HEK293 (cell line): ENCODE measurements around the gene FAM47A.

Experiments
- CTCF ChIA-PET: fragments of 350-600 bp; formaldehyde crosslinking; extraction: SDS; loops from one replicate; lab custom pipeline; 2021; ENCODE audit warnings: antibody characterized with exemption; lab: Yijun Ruan, JAX
- POLR2A ChIA-PET: fragments of 300-600 bp; formaldehyde crosslinking; extraction: SDS; loops from one replicate; lab custom pipeline; 2020; ENCODE audit warnings: antibody characterized with exemption, inconsistent platforms; lab: Yijun Ruan, JAX
- H3K27ac ChIP-seq: fragments of 200-500 bp; sonication (Bioruptor generic); 2 replicates; pipeline ENCODE4 v1.5.1; 2014; ENCODE audit warnings: low read depth, low read length, control low read depth, inconsistent platforms; ENCODE audit errors: extremely low read depth
- H3K36me3 ChIP-seq, 2 experiments: fragments of 200-500 bp in 1 of 2; sonication (Bioruptor generic) in 1 of 2; 1 replicate in 1 of 2; 2 replicates in 1 of 2; pipeline ENCODE4 v1.5.1; 2014 to 2017; ENCODE audit warnings: inconsistent platforms in 2 of 2, low read length in 2 of 2; ENCODE audit not compliant: control insufficient read depth in 2 of 2, insufficient read depth in 1 of 2
- H3K4me1 ChIP-seq: fragments of 200-500 bp; sonication (Bioruptor generic); 2 replicates; pipeline ENCODE4 v1.5.1; 2014; ENCODE audit warnings: mild to moderate bottlenecking, low read length, inconsistent platforms; ENCODE audit not compliant: control insufficient read depth, insufficient read depth
- H3K4me3 ChIP-seq: 2 replicates; pipeline ENCODE4 v1.5.1; 2011; ENCODE audit warnings: low read depth, mild to moderate bottlenecking, control low read depth, low read length, moderate library complexity
- H3K9me3 ChIP-seq: fragments of 200-500 bp; sonication (Bioruptor generic); 2 replicates; pipeline ENCODE4 v1.5.1; 2014; ENCODE audit warnings: low read depth, low read length, inconsistent platforms; ENCODE audit not compliant: control insufficient read depth, insufficient read depth
- BCL6B ChIP-seq: fragments of 450-650 bp; formaldehyde crosslinking; IDR thresholded peaks from 2 replicates; pipeline ENCODE4 v1.5.1; 2017; ENCODE audit warnings: missing biosample characterization, missing genetic modification characterization
- HOXC10 ChIP-seq: sonication (generic); formaldehyde crosslinking; IDR thresholded peaks from 2 replicates; pipeline ENCODE4 v1.8.1; 2023; ENCODE audit warnings: mild to moderate bottlenecking, missing genetic modification reagents
- KLF10 ChIP-seq: fragments of 450-650 bp; IDR thresholded peaks from 2 replicates; pipeline ENCODE4 v1.5.1; 2018; ENCODE audit warnings: missing biosample characterization, mild to moderate bottlenecking, missing genetic modification characterization
- KLF16 ChIP-seq: fragments of 450-650 bp; formaldehyde crosslinking; IDR thresholded peaks from 2 replicates; pipeline ENCODE4 v1.5.1; 2017; ENCODE audit warnings: missing biosample characterization, missing genetic modification characterization
- MYNN ChIP-seq: fragments of 450-650 bp; formaldehyde crosslinking; IDR thresholded peaks from 2 replicates; pipeline ENCODE4 v1.5.1; 2016; ENCODE audit warnings: missing biosample characterization, missing genetic modification characterization, borderline replicate concordance
- PATZ1 ChIP-seq: fragments of 450-650 bp; formaldehyde crosslinking; IDR thresholded peaks from 2 replicates; pipeline ENCODE4 v1.5.1; 2016; ENCODE audit warnings: missing biosample characterization, missing genetic modification characterization
- PRDM6 ChIP-seq: fragments of 450-650 bp; formaldehyde crosslinking; IDR thresholded peaks from 2 replicates; pipeline ENCODE4 v1.5.1; 2017; ENCODE audit warnings: missing biosample characterization, missing genetic modification characterization
- RBAK ChIP-seq: fragments of 450-650 bp; formaldehyde crosslinking; IDR thresholded peaks from 2 replicates; pipeline ENCODE4 v1.5.1; 2016; ENCODE audit warnings: missing biosample characterization, missing genetic modification characterization
- SP2 ChIP-seq: fragments of 450-650 bp; formaldehyde crosslinking; IDR thresholded peaks from 2 replicates; pipeline ENCODE4 v1.5.1; 2016; ENCODE audit warnings: missing biosample characterization, missing genetic modification characterization
- TCF7L2 ChIP-seq: IDR thresholded peaks from 2 replicates; pipeline ENCODE4 v1.6.1; 2011; ENCODE audit warnings: low read depth, mild to moderate bottlenecking, inconsistent platforms, low read length, moderate library complexity, borderline replicate concordance
- TRIM28 ChIP-seq: IDR thresholded peaks from 2 replicates; pipeline ENCODE4 v1.6.1; 2011; ENCODE audit warnings: low read length, control low read depth, borderline replicate concordance
- YY1 ChIP-seq: fragments of 450-650 bp; formaldehyde crosslinking; IDR thresholded peaks from 2 replicates; pipeline ENCODE4 v1.5.1; 2018; ENCODE audit warnings: missing biosample characterization, missing genetic modification characterization
- ZBTB44 ChIP-seq: fragments of 450-650 bp; IDR thresholded peaks from 2 replicates; pipeline ENCODE4 v1.5.1; 2018; ENCODE audit warnings: missing biosample characterization, mild to moderate bottlenecking, missing genetic modification characterization
- ZEB2 ChIP-seq: fragments of 450-650 bp; formaldehyde crosslinking; IDR thresholded peaks from 2 replicates; pipeline ENCODE4 v1.5.1; 2016; ENCODE audit warnings: missing biosample characterization, missing genetic modification characterization
- ZFHX2 ChIP-seq: fragments of 450-650 bp; formaldehyde crosslinking; conservative IDR thresholded peaks from 2 replicates; pipeline ENCODE4 v1.5.1; 2016; ENCODE audit warnings: missing biosample characterization, missing genetic modification characterization
- ZNF274 ChIP-seq, 2 experiments: fragments of 200-500 bp in 1 of 2; fragments of 450-650 bp in 1 of 2; sonication (Bioruptor generic) in 1 of 2; formaldehyde crosslinking in 1 of 2; IDR thresholded peaks; 2 replicates each; pipeline versions ENCODE4 v1.5.1 to v1.6.1; 2014 to 2016; ENCODE audit warnings: borderline replicate concordance in 1 of 2, inconsistent platforms in 1 of 2, low read length in 1 of 2, missing biosample characterization in 1 of 2, missing genetic modification characterization in 1 of 2
- ZNF501 ChIP-seq: fragments of 450-650 bp; formaldehyde crosslinking; IDR thresholded peaks from 2 replicates; pipeline ENCODE4 v1.5.1; 2016; ENCODE audit warnings: missing biosample characterization, missing genetic modification characterization
- ZNF514 ChIP-seq: fragments of 450-650 bp; formaldehyde crosslinking; IDR thresholded peaks from 2 replicates; pipeline ENCODE4 v1.5.1; 2016; ENCODE audit warnings: missing biosample characterization, missing genetic modification characterization
- ZNF560 ChIP-seq: fragments of 450-650 bp; formaldehyde crosslinking; IDR thresholded peaks from 2 replicates; pipeline ENCODE4 v1.5.1; 2017; ENCODE audit warnings: missing biosample characterization, missing genetic modification characterization, borderline replicate concordance
- ZNF658 ChIP-seq: fragments of 450-650 bp; formaldehyde crosslinking; IDR thresholded peaks from 2 replicates; pipeline ENCODE4; 2016; ENCODE audit warnings: missing biosample characterization, missing genetic modification characterization
- ZNF792 ChIP-seq: fragments of 450-650 bp; formaldehyde crosslinking; IDR thresholded peaks from 2 replicates; pipeline ENCODE4 v1.5.1; 2016; ENCODE audit warnings: missing biosample characterization, missing genetic modification characterization
- ZSCAN18 ChIP-seq: fragments of 450-650 bp; formaldehyde crosslinking; IDR thresholded peaks from 2 replicates; pipeline ENCODE4 v1.5.1; 2016; ENCODE audit warnings: missing biosample characterization, missing genetic modification characterization
- ZSCAN5A ChIP-seq: fragments of 450-650 bp; formaldehyde crosslinking; IDR thresholded peaks from 2 replicates; pipeline ENCODE4 v1.5.1; 2016; ENCODE audit warnings: missing biosample characterization, missing genetic modification characterization

Gene FAM47A

GRCh38 chrX:34144246-34144645, 12.1 kb upstream of the FAM47A start:
- no peak overlapping the region for H3K4me3 ChIP-seq
- ChIA-PET POLR2A (no interaction called here), CTCF (no interaction called here)
- no peaks in the 10 kb centered on the region for H3K4me1 ChIP-seq
- H3K27ac ChIP-seq = no peak overlapping the region
- no peaks in the 10 kb centered on the region for H3K36me3 ChIP-seq
- TF ChIP-seq ZNF274 (IDR thresholded peaks at IDR 0.05; ENCODE audit: low read length) (no peak), ZNF274 (tag by site-specific recombination; IDR thresholded peaks at IDR 0.05; ENCODE audit: borderline replicate concordance) (no peak), TCF7L2 (no peak), PATZ1 (no peak), ZNF792 (no peak)
- no peaks in the 10 kb centered on the region for H3K9me3 ChIP-seq

GRCh38 chrX:34140816-34141215, 8.7 kb upstream of the FAM47A start:
- H3K4me3 ChIP-seq = no peak overlapping the region
- H3K36me3 ChIP-seq = no peaks in the 10 kb centered on the region
- H3K4me1 ChIP-seq = no peaks in the 10 kb centered on the region
- ChIA-PET POLR2A (no interaction called here), CTCF (no interaction called here)
- H3K27ac ChIP-seq = no peak overlapping the region
- TF ChIP-seq MYNN (no peak), TRIM28 (no peak), PRDM6 (tag by site-specific recombination) (no peak), ZSCAN5A (tag by site-specific recombination) (no peak), KLF16 (no peak), BCL6B (tag by site-specific recombination) (no peak), RBAK (tag by site-specific recombination) (no peak), YY1 (tag by site-specific recombination) (no peak), SP2 (tag by site-specific recombination) (no peak), KLF10 (no peak), ZNF658 (tag by site-specific recombination) (no peak), ZBTB44 (tag by site-specific recombination) (no peak), ZNF501 (tag by site-specific recombination) (no peak), TCF7L2 (no peak), ZEB2 (tag by site-specific recombination) (no peak), ZNF514 (no peak), ZSCAN18 (tag by site-specific recombination) (no peak), HOXC10 (CRISPR knock-in tag) (no peak), ZFHX2 (tag by site-specific recombination) (no peak), ZNF560 (tag by site-specific recombination) (no peak)
- H3K9me3 ChIP-seq = no peaks in the 10 kb centered on the region
